ENCODE measurements around the gene ZNF419. TPM values are rescaled to one million over a fixed set of nuclear protein-coding genes. Genes with fewer than 3 reads are reported as not detected.
"Not testable (repeated sequence)": the region's sequence is repeated elsewhere in the genome, so short reads cannot be mapped to it uniquely, and the experiment has no call there.

Gene ZNF419
- polyA plus RNA-seq, 1 of the 3 experiments (the other 2 are of a cell fraction): 7.8 TPM

- no peaks in the 10 kb centered on the region for H3K27me3 ChIP-seq (ENCODE audit: insufficient read depth)
- peak within 1 kb of the TSS; percentile 78 for H2AFZ ChIP-seq (ENCODE audit: low read depth)
- ChIA-PET CTCF (no interaction called here), POLR2A (interaction anchor here (1.6 kb wide), 1 partner anchor 22 kb away, joined by 4 read pairs; the partner anchor contains the start of gene ZNF773)
- no peaks in the 10 kb centered on the region for H4K20me1 ChIP-seq (ENCODE audit: insufficient read depth)
- H3K36me3 ChIP-seq (replicated peaks in 1 of 2; ENCODE audit: control insufficient read depth in 1 of 2, insufficient read depth in 2 of 2, low read length in 1 of 2): peaks cover 0 to 3% of the 10 kb centered on the region in 2 experiments
- peak within 1 kb of the TSS in 1 of 2 experiments; percentile 53; a peak in 2 of 4 replicates for H3K27ac ChIP-seq (ENCODE audit: low read depth in 2 of 2, low read length in 1 of 2)
- peak within 1 kb of the TSS; percentile 62; the same call in 1 of the 2 replicates for H3K4me2 ChIP-seq
- H3K9ac ChIP-seq: no peak within 1 kb of the TSS
- no peaks in the 10 kb centered on the region for H3K79me2 ChIP-seq (ENCODE audit: insufficient read depth)
- H3F3A ChIP-seq (replicated peaks; ENCODE audit: insufficient read depth): peaks cover 8% of the 10 kb centered on the region
- DNase-seq: peak; percentile 88
- TF ChIP-seq SIN3A (IDR thresholded peaks at IDR 0.05; ENCODE audit: borderline replicate concordance, low read depth, low read length): no peak
- no peak for TF ChIP-seq USF2 (IDR thresholded peaks at IDR 0.05; ENCODE audit: borderline replicate concordance, low read depth, low read length)
- TF ChIP-seq IRF3 (IDR thresholded peaks at IDR 0.05; ENCODE audit: low read depth, low read length): no peak
- peak; percentile 79; the same call in 1 of the 2 replicates for TF ChIP-seq YY1 (IDR thresholded peaks at IDR 0.05; ENCODE audit: low read depth)
- no peak for TF ChIP-seq USF1 (IDR thresholded peaks at IDR 0.05; ENCODE audit: borderline replicate concordance, low read depth)
- TF ChIP-seq RCOR1 (IDR thresholded peaks at IDR 0.05; ENCODE audit: low read length): no peak
- no peak for TF ChIP-seq FOXM1 (IDR thresholded peaks at IDR 0.05; ENCODE audit: low read depth)
- peak; percentile 52 for TF ChIP-seq CHD2 (IDR thresholded peaks at IDR 0.05; ENCODE audit: low read length, partially characterized antibody)
- no peak for TF ChIP-seq NFIC (IDR thresholded peaks at IDR 0.05; ENCODE audit: borderline replicate concordance)
- no peak for TF ChIP-seq FOXJ3 (CRISPR knock-in tag; IDR thresholded peaks at IDR 0.05)
- no peak for TF ChIP-seq EP300 (IDR thresholded peaks at IDR 0.05; ENCODE audit: borderline replicate concordance in 1 of 2, low read depth in 1 of 2, low read length in 1 of 2)
- TF ChIP-seq GABPA (IDR thresholded peaks at IDR 0.05; ENCODE audit: low read depth): peak; percentile 92
- TF ChIP-seq CTCF (IDR thresholded peaks at IDR 0.05): peak; percentile 54
- TF ChIP-seq RFX5 (IDR thresholded peaks at IDR 0.05; ENCODE audit: low read length): no peak
- peak; percentile 65; the same call in 1 of the 2 replicates for TF ChIP-seq MAX (IDR thresholded peaks at IDR 0.05; ENCODE audit: low read depth)
- H3K4me1 ChIP-seq (ENCODE audit: control insufficient read depth in 1 of 2, insufficient read depth in 2 of 2, low read depth in 1 of 2, low read length in 1 of 2): no peaks in the 10 kb centered on the region; a peak in 1 of 4 replicates
- peaks cover 6% of the 10 kb centered on the region; the same call in 1 of the 2 replicates for H3K9me3 ChIP-seq
- peak within 1 kb of the TSS; percentile 55 to 60 for H3K4me3 ChIP-seq (ENCODE audit: low read depth in 2 of 2, low read length in 1 of 2)
- H3K9me2 ChIP-seq: 0 out of 2 replicates have a peak, but pooled peaks cover 3% of the 10 kb centered on the region
- WGBS (ENCODE audit: low lambda C conversion rate): 20% methylated on average over 34 of the region's 38 CpGs
Measured at GRCh38 chr19:57477191-57478008, 10.2 kb upstream of the ZNF419 start, which contains the start of gene ZNF772. Gene ZNF772 (minus strand): TSS chr19:57477566. CDS start chr19:57477309, 257 bp downstream.

- H2AFZ ChIP-seq (ENCODE audit: low read depth); H4K20me1 ChIP-seq (ENCODE audit: insufficient read depth); H3K9me3 ChIP-seq; H3F3A ChIP-seq (replicated peaks; ENCODE audit: insufficient read depth); H3K27ac ChIP-seq (ENCODE audit: low read depth in 2 of 2, low read length in 1 of 2); H3K9ac ChIP-seq; H3K9me2 ChIP-seq; H3K4me1 ChIP-seq (ENCODE audit: control insufficient read depth in 1 of 2, insufficient read depth in 2 of 2, low read depth in 1 of 2, low read length in 1 of 2); POLR2A ChIA-PET; H3K27me3 ChIP-seq (ENCODE audit: insufficient read depth); DNase-seq; H3K79me2 ChIP-seq (ENCODE audit: insufficient read depth): not testable (repeated sequence)
- CTCF ChIA-PET: interaction anchor here (0.6 kb wide), 1 partner anchor 8 kb away, joined by 3 read pairs; no protein-coding TSS in a partner anchor
- Histone ChIP-seq H3K4me2 (peak overlapping the region; percentile 82), H3K36me3 (replicated peaks in 1 of 2; ENCODE audit: control insufficient read depth in 1 of 2, insufficient read depth in 2 of 2, low read length in 1 of 2) (peaks cover 22 to 33% of the 10 kb centered on the region in 2 experiments), H3K4me3 (ENCODE audit: low read depth in 2 of 2, low read length in 1 of 2) (peak overlapping the region; percentile 47 to 62)
- no CpG with 5 or more reads among the region's 1 CpG for WGBS (ENCODE audit: low lambda C conversion rate)
Measured at GRCh38 chr19:57488299-57488644, 722 bp downstream of the ZNF419 start.

- H3K9me3 ChIP-seq; H4K20me1 ChIP-seq (ENCODE audit: insufficient read depth); H3K9me2 ChIP-seq; H3K4me3 ChIP-seq (ENCODE audit: low read depth in 2 of 2, low read length in 1 of 2); H3K4me2 ChIP-seq; H2AFZ ChIP-seq (ENCODE audit: low read depth); CTCF ChIA-PET; H3K27ac ChIP-seq (ENCODE audit: low read depth in 2 of 2, low read length in 1 of 2); DNase-seq; H3K4me1 ChIP-seq (ENCODE audit: control insufficient read depth in 1 of 2, insufficient read depth in 2 of 2, low read depth in 1 of 2, low read length in 1 of 2); H3K9ac ChIP-seq; H3K27me3 ChIP-seq (ENCODE audit: insufficient read depth): not testable (repeated sequence)
- POLR2A ChIA-PET: interaction anchor here (0.6 to 1.0 kb wide), 3 partner anchors 23 to 175 kb away, joined by 4 read pairs; partner anchors contain the start of genes ZNF134 and ZNF772
- Histone ChIP-seq H3K36me3 (replicated peaks in 1 of 2; ENCODE audit: control insufficient read depth in 1 of 2, insufficient read depth in 2 of 2, low read length in 1 of 2) (peaks cover 8 to 25% of the 10 kb centered on the region in 2 experiments), H3K79me2 (ENCODE audit: insufficient read depth) (peaks cover 39% of the 10 kb centered on the region), H3F3A (replicated peaks; ENCODE audit: insufficient read depth) (peaks cover 17% of the 10 kb centered on the region)
Measured at GRCh38 chr19:57499332-57499679, 11.8 kb downstream of the ZNF419 start.

Measured in SK-N-SH (cell line).